Liver (tissue), 9 donors: ENCODE measurements around the gene FMN1. TPM values are rescaled to one million over a fixed set of nuclear protein-coding genes. Genes with fewer than 3 reads are reported as not detected.

Experiments
- DNase-seq: peaks from one replicate; pipeline ENCODE4 v3.0.0-alpha.2; 2017; ENCODE audit warnings: low spot score
- H3K27ac ChIP-seq, 2 donors: one replicate each; pipeline ENCODE4 v1.7.0; 2013; ENCODE audit warnings: inconsistent platforms in 2 of 2, low read length in 2 of 2, control low read depth in 1 of 2, low read depth in 1 of 2, mild to moderate bottlenecking in 1 of 2
- H3K27me3 ChIP-seq, 4 donors: one replicate each; pipeline versions ENCODE4 v1.6.1 to v1.7.0; 2013; ENCODE audit warnings: low read length in 3 of 4, inconsistent platforms in 1 of 4, mild to moderate bottlenecking in 1 of 4, moderate library complexity in 1 of 4; ENCODE audit not compliant: control insufficient read depth in 4 of 4, insufficient read depth in 4 of 4
- H3K36me3 ChIP-seq, 4 donors: one replicate each; pipeline versions ENCODE4 v1.6.1 to v1.7.0; 2013; ENCODE audit warnings: low read length in 3 of 4, mild to moderate bottlenecking in 3 of 4, low read depth in 1 of 4, moderate library complexity in 1 of 4; ENCODE audit not compliant: control insufficient read depth in 4 of 4, insufficient read depth in 3 of 4
- H3K4me1 ChIP-seq, 4 donors: one replicate each; pipeline versions ENCODE4 v1.6.1 to v1.7.0; 2013; ENCODE audit warnings: low read length in 3 of 4, mild to moderate bottlenecking in 3 of 4, moderate library complexity in 1 of 4; ENCODE audit not compliant: control insufficient read depth in 4 of 4, insufficient read depth in 4 of 4
- H3K4me3 ChIP-seq, 3 donors: one replicate each; pipeline versions ENCODE4 v1.6.1 to v1.7.0; 2013; ENCODE audit warnings: low read length in 3 of 3, control low read depth in 1 of 3, low read depth in 1 of 3, mild to moderate bottlenecking in 1 of 3
- H3K9ac ChIP-seq, 2 donors: one replicate each; pipeline ENCODE4 v1.7.0; 2013; ENCODE audit warnings: low read length in 2 of 2, mild to moderate bottlenecking in 2 of 2, moderate library complexity in 2 of 2, control low read depth in 1 of 2, low read depth in 1 of 2
- H3K9me3 ChIP-seq, 4 donors: one replicate each; pipeline versions ENCODE4 v1.6.1 to v1.7.0; 2013; ENCODE audit warnings: low read length in 3 of 4; ENCODE audit not compliant: control insufficient read depth in 4 of 4
- CTCF ChIP-seq: fragments of 150-350 bp; IDR thresholded peaks from 2 replicates; pipeline ENCODE4 v1.5.1; 2017; ENCODE audit warnings: improper control_type of control experiment, low read depth, low read length; ENCODE audit not compliant: missing input control
- EGR1 ChIP-seq, 2 donors: IDR thresholded peaks; 2 replicates each; pipeline ENCODE4 v1.6.1; 2016 to 2018; ENCODE audit warnings: antibody characterized with exemption in 2 of 2, low read depth in 2 of 2
- FOXA1 ChIP-seq: IDR thresholded peaks from 2 replicates; pipeline ENCODE4 v1.6.1; 2016; ENCODE audit warnings: antibody characterized with exemption
- FOXA2 ChIP-seq: IDR thresholded peaks from 2 replicates; pipeline ENCODE4 v1.6.1; 2016; ENCODE audit warnings: antibody characterized with exemption
- GABPA ChIP-seq, 2 donors: IDR thresholded peaks in 1 of 2; conservative IDR thresholded peaks in 1 of 2; 2 replicates each; pipeline ENCODE4 v1.6.1; 2016; ENCODE audit warnings: antibody characterized with exemption in 2 of 2, mild to moderate bottlenecking in 1 of 2, moderate library complexity in 1 of 2
- HNF4A ChIP-seq, 2 donors: conservative IDR thresholded peaks; 2 replicates each; pipeline ENCODE4 v1.6.1; 2016; ENCODE audit warnings: antibody characterized with exemption in 2 of 2, mild to moderate bottlenecking in 2 of 2
- HNF4G ChIP-seq: IDR thresholded peaks from 2 replicates; pipeline ENCODE4 v1.6.1; 2016; ENCODE audit warnings: antibody characterized with exemption
- JUND ChIP-seq, 2 donors: IDR thresholded peaks; 2 replicates each; pipeline ENCODE4 v1.6.1; 2016; ENCODE audit warnings: antibody characterized with exemption in 2 of 2
- NR2F2 ChIP-seq: IDR thresholded peaks from 2 replicates; pipeline ENCODE4 v1.6.1; 2016; ENCODE audit warnings: antibody characterized with exemption
- RAD21 ChIP-seq, 2 donors: IDR thresholded peaks; 2 replicates each; pipeline ENCODE4 v1.6.1; 2016; ENCODE audit warnings: antibody characterized with exemption in 2 of 2, mild to moderate bottlenecking in 2 of 2
- REST ChIP-seq: IDR thresholded peaks from 2 replicates; pipeline ENCODE4 v1.6.1; 2016; ENCODE audit warnings: antibody characterized with exemption, mild to moderate bottlenecking
- RXRA ChIP-seq, 2 donors: IDR thresholded peaks; 2 replicates each; pipeline ENCODE4 v1.6.1; 2017 to 2018; ENCODE audit warnings: antibody characterized with exemption in 2 of 2, mild to moderate bottlenecking in 1 of 2
- SP1 ChIP-seq: IDR thresholded peaks from 2 replicates; pipeline ENCODE4 v1.6.1; 2018; ENCODE audit warnings: antibody characterized with exemption, mild to moderate bottlenecking
- TAF1 ChIP-seq: conservative IDR thresholded peaks from 2 replicates; pipeline ENCODE4 v1.6.1; 2016; ENCODE audit warnings: antibody characterized with exemption, mild to moderate bottlenecking
- YY1 ChIP-seq: IDR thresholded peaks from 2 replicates; pipeline ENCODE4 v1.6.1; 2016; ENCODE audit warnings: antibody characterized with exemption, mild to moderate bottlenecking
- ZBTB33 ChIP-seq: IDR thresholded peaks from 2 replicates; pipeline ENCODE4 v1.6.1; 2016; ENCODE audit warnings: antibody characterized with exemption
- WGBS: extraction: QIAGEN DNeasy Blood & Tissue Kit; methylation state at CpG from one replicate; pipeline ENCODE4 v1.1.7; 2013; 5-methylcytosine and 5-hydroxymethylcytosine counted together
- polyA plus RNA-seq, 2 donors: library from polyadenylated mRNA; stranded (reverse) in 1 of 2; unstranded in 1 of 2; fragments of 200-250 nt in 1 of 2; fragments of >200 nt in 1 of 2; fragmentation: Nextera tagmentation in 1 of 2; extraction: Ambion mirVana in 1 of 2; gene quantifications; one replicate each; pipeline versions ENCODE4 v1.2.1 to v1.2.3, GENCODE V29; 2013 to 2015
- total RNA-seq, 2 donors: library from RNA; depleted of rRNA; stranded (reverse); fragments of >200 nt; gene quantifications; one replicate each; pipeline ENCODE4 v1.2.3, GENCODE V29; 2014
- TF ChIP-seq, protein P1 (sequence below): IDR thresholded peaks from 2 replicates; pipeline ENCODE4 v1.6.1; 2016; ENCODE audit warnings: antibody characterized with exemption
- TF ChIP-seq, protein P2 (sequence below): IDR thresholded peaks from 2 replicates; pipeline ENCODE4 v1.6.1; 2016; ENCODE audit warnings: antibody characterized with exemption
- donor health status: healthy.
- donor health status: healthy.
- donor health status: healthy.
- donor health status: healthy.
- donor health status: healthy.

The FMN1 gene
- total and polyA plus RNA-seq, 4 donors, result 0.21 to 5.4 (median 0.53) TPM

GRCh38 chr15:32893421-32893820 lies 301.1 kb downstream of the FMN1 start (continued):
- TF ChIP-seq NR2F2 (no peak), HNF4A (conservative IDR thresholded peaks at IDR 0.05) (no peak), TAF1 (no peak), FOXA1 (no peak)

GRCh38 chr15:32889214-32889613 lies 305.3 kb downstream of the FMN1 start:
- no peak overlapping the region for H3K27ac ChIP-seq
- H3K27me3 ChIP-seq, result peaks cover 0 to 2% (median 0%) of the 10 kb centered on the region in 4 donors
- no peaks in the 10 kb centered on the region for H3K9me3 ChIP-seq
- WGBS, result 86% methylated on average over 3 of the region's 3 CpGs
- TF ChIP-seq, protein P1, sequence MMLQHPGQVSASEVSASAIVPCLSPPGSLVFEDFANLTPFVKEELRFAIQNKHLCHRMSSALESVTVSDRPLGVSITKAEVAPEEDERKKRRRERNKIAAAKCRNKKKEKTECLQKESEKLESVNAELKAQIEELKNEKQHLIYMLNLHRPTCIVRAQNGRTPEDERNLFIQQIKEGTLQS, result no peak
- TF ChIP-seq RXRA (IDR thresholded peaks at IDR 0.05) (no peak), EGR1 (IDR thresholded peaks at IDR 0.05; ENCODE audit: low read depth in 2 of 2) (no peak), FOXA2 (no peak), ZBTB33 (no peak), HNF4G (no peak), FOXA1 (no peak), SP1 (no peak), YY1 (no peak), TAF1 (no peak), NR2F2 (no peak), RAD21 (IDR thresholded peaks at IDR 0.05) (no peak), REST (no peak), HNF4A (conservative IDR thresholded peaks at IDR 0.05) (no peak), JUND (IDR thresholded peaks at IDR 0.05) (no peak), CTCF (no peak), GABPA (IDR thresholded peaks at IDR 0.05 in 1 of 2, conservative IDR thresholded peaks at IDR 0.05 in 1 of 2) (no peak)
- TF ChIP-seq, protein P2, sequence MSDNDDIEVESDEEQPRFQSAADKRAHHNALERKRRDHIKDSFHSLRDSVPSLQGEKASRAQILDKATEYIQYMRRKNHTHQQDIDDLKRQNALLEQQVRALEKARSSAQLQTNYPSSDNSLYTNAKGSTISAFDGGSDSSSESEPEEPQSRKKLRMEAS, result no peak
- no peak overlapping the region for H3K4me3 ChIP-seq
- no peak for DNase-seq
- H3K36me3 ChIP-seq, result no peaks in the 10 kb centered on the region
- no peaks in the 10 kb centered on the region for H3K4me1 ChIP-seq
- no peak overlapping the region for H3K9ac ChIP-seq
